Neural cell (in vitro differentiated cells): ENCODE results near the gene LRRC37A3. TPM values are rescaled to one million over a fixed set of nuclear protein-coding genes. Genes with fewer than 3 reads are reported as not detected.

Experiments
- H2AFZ ChIP-seq: fragments of 200-600, 300-800 bp; sonication (generic), shearing (Covaris generic); 2 replicates; pipeline ENCODE4 v1.6.0; 2014; ENCODE audit warnings: low read depth, mild to moderate bottlenecking, antibody characterized with exemption, low read length, moderate library complexity
- H3F3A ChIP-seq: fragments of 200-600 bp; shearing (Covaris generic); 2 replicates; pipeline ENCODE4 v1.6.1; 2016; ENCODE audit warnings: mild to moderate bottlenecking, moderate library complexity, mixed read lengths, antibody characterized with exemption, low read length; ENCODE audit not compliant: insufficient read depth, poor library complexity, severe bottlenecking
- H3K27ac ChIP-seq: fragments of 200-600, 300-800 bp; sonication (generic), shearing (Covaris generic); 2 replicates; pipeline ENCODE4 v1.5.1; 2014; ENCODE audit warnings: mild to moderate bottlenecking, low read length, moderate library complexity
- H3K27me3 ChIP-seq: fragments of 300-800, 200-600 bp; sonication (generic), shearing (Covaris generic); 2 replicates; pipeline ENCODE4 v1.6.0; 2014; ENCODE audit warnings: mild to moderate bottlenecking, low read depth, low read length, moderate library complexity; ENCODE audit not compliant: insufficient read depth
- H3K36me3 ChIP-seq: fragments of 300-800, 200-600 bp; sonication (generic), shearing (Covaris generic); 2 replicates; pipeline ENCODE4 v1.5.1; 2014; ENCODE audit warnings: mild to moderate bottlenecking, antibody characterized with exemption, low read length, moderate library complexity; ENCODE audit not compliant: insufficient read depth
- H3K4me2 ChIP-seq: fragments of 300-800, 200-600 bp; sonication (generic), shearing (Covaris generic); 2 replicates; pipeline ENCODE4 v1.6.0; 2014; ENCODE audit warnings: mild to moderate bottlenecking, low read length
- H3K4me3 ChIP-seq: fragments of 300-800, 200-600 bp; sonication (generic), shearing (Covaris generic); 2 replicates; pipeline ENCODE4 v1.5.1; 2014; ENCODE audit warnings: mild to moderate bottlenecking, low read length, moderate library complexity
- H3K79me2 ChIP-seq: fragments of 200-600 bp; shearing (Covaris generic); replicated peaks from 2 replicates; pipeline ENCODE4 v1.6.0; 2014; ENCODE audit warnings: mild to moderate bottlenecking, low read length, moderate library complexity; ENCODE audit not compliant: insufficient read depth
- H3K9ac ChIP-seq: fragments of 300-800, 200-600 bp; sonication (generic), shearing (Covaris generic); 2 replicates; pipeline ENCODE4 v1.6.1; 2016; ENCODE audit warnings: mild to moderate bottlenecking, low read length, mixed read lengths
- H3K9me2 ChIP-seq: fragments of 200-600 bp; shearing (Covaris generic); 2 replicates; pipeline ENCODE4 v1.6.1; 2016; ENCODE audit warnings: mild to moderate bottlenecking, low read length, mixed read lengths; ENCODE audit not compliant: insufficient read depth
- H3K9me3 ChIP-seq: fragments of 200-600, 300-800 bp; sonication (generic), shearing (Covaris generic); 2 replicates; pipeline ENCODE4 v1.6.1; 2016; ENCODE audit warnings: mild to moderate bottlenecking, mixed run types, low read length, moderate library complexity, mixed read lengths
- H4K20me1 ChIP-seq: fragments of 200-600 bp; shearing (Covaris generic); 2 replicates; pipeline ENCODE4 v1.6.1; 2016; ENCODE audit warnings: mild to moderate bottlenecking, mixed run types; ENCODE audit not compliant: insufficient read depth
- EP300 ChIP-seq: fragments of 450-650 bp; conservative IDR thresholded peaks from 2 replicates; pipeline ENCODE4 v1.6.1; 2014; ENCODE audit warnings: antibody characterized with exemption, mild to moderate bottlenecking, moderate library complexity; ENCODE audit not compliant: poor library complexity, severe bottlenecking
- EZH2 ChIP-seq: fragments of 200-600, 300-800 bp; shearing (Covaris generic), sonication (generic); IDR thresholded peaks from 2 replicates; pipeline ENCODE4 v1.6.1; 2014; ENCODE audit warnings: antibody characterized with exemption, low read length, borderline replicate concordance, mild to moderate bottlenecking; ENCODE audit not compliant: insufficient read depth, poor library complexity, severe bottlenecking
- MXI1 ChIP-seq: fragments of 450-650 bp; conservative IDR thresholded peaks from 2 replicates; pipeline ENCODE4 v1.6.1; 2014; ENCODE audit warnings: antibody characterized with exemption, mild to moderate bottlenecking; ENCODE audit not compliant: poor library complexity, severe bottlenecking
- POLR2AphosphoS5 ChIP-seq: IDR thresholded peaks from 2 replicates; pipeline ENCODE4 v1.6.1; 2012
- RAD21 ChIP-seq: fragments of 450-650 bp; conservative IDR thresholded peaks from 2 replicates; pipeline ENCODE4 v1.6.1; 2014; ENCODE audit warnings: antibody characterized with exemption, mild to moderate bottlenecking, moderate library complexity
- SMC3 ChIP-seq: fragments of 450-650 bp; conservative IDR thresholded peaks from 2 replicates; pipeline ENCODE4 v1.6.1; 2014; ENCODE audit warnings: antibody characterized with exemption, mild to moderate bottlenecking, moderate library complexity; ENCODE audit not compliant: poor library complexity
- TAF1 ChIP-seq: IDR thresholded peaks from 2 replicates; pipeline ENCODE4 v1.6.1; 2012; ENCODE audit warnings: low read depth
- polyA plus RNA-seq: library from polyadenylated mRNA; depleted of rRNA; stranded (reverse); fragments of >200 nt; gene quantifications from 2 replicates; pipeline ENCODE4 v1.2.3, GENCODE V29; 2014
- TF ChIP-seq, protein P1 (sequence below): IDR thresholded peaks from 2 replicates; pipeline ENCODE4 v1.6.1; 2012; ENCODE audit warnings: borderline replicate concordance
- TF ChIP-seq, protein P2 (sequence below): fragments of 450-650 bp; IDR thresholded peaks from 2 replicates; pipeline ENCODE4 v1.5.1; 2014; ENCODE audit warnings: antibody characterized with exemption, mild to moderate bottlenecking, moderate library complexity; ENCODE audit not compliant: poor library complexity, severe bottlenecking

The LRRC37A3 gene
- polyA plus RNA-seq, 1 donor from 2014 or later, result 5.3 TPM

DNA sequence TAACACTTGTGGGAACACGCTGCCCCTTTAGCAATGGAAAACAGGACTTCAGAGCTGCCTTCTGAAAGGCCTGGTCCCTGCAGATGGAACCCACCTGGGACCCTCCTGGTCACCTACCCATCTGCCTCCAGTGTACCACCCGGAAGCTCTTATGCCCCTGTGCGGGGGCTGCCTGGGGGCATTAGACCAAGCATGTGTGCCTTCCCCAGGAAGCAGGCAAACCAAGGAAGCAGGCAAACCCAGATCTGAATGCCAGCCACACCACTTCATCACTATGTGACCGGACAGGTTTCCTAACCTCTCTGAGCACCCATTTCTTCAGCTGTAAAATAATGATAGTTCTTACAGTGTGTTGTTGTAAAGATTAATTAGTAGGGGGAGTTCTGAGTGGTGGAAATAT is 20.8 kb upstream of the LRRC37A3 start:
- Histone ChIP-seq H3K79me2 (no peaks in the 10 kb centered on the region), H3K4me3 (no peak overlapping the region), H3K9me3 (no peaks in the 10 kb centered on the region), H3K4me2 (no peak overlapping the region), H2AFZ (no peak overlapping the region), H3K9me2 (no peaks in the 10 kb centered on the region), H3K27me3 (no peaks in the 10 kb centered on the region), H4K20me1 (no peaks in the 10 kb centered on the region), H3K27ac (no peak overlapping the region), H3K36me3 (no peaks in the 10 kb centered on the region), H3F3A (no peaks in the 10 kb centered on the region), H3K9ac (no peak overlapping the region)
- TF ChIP-seq SMC3 (no peak), POLR2AphosphoS5 (no peak), MXI1 (no peak), TAF1 (no peak), RAD21 (no peak), EZH2 (no peak), EP300 (no peak)
- TF ChIP-seq, protein P1, sequence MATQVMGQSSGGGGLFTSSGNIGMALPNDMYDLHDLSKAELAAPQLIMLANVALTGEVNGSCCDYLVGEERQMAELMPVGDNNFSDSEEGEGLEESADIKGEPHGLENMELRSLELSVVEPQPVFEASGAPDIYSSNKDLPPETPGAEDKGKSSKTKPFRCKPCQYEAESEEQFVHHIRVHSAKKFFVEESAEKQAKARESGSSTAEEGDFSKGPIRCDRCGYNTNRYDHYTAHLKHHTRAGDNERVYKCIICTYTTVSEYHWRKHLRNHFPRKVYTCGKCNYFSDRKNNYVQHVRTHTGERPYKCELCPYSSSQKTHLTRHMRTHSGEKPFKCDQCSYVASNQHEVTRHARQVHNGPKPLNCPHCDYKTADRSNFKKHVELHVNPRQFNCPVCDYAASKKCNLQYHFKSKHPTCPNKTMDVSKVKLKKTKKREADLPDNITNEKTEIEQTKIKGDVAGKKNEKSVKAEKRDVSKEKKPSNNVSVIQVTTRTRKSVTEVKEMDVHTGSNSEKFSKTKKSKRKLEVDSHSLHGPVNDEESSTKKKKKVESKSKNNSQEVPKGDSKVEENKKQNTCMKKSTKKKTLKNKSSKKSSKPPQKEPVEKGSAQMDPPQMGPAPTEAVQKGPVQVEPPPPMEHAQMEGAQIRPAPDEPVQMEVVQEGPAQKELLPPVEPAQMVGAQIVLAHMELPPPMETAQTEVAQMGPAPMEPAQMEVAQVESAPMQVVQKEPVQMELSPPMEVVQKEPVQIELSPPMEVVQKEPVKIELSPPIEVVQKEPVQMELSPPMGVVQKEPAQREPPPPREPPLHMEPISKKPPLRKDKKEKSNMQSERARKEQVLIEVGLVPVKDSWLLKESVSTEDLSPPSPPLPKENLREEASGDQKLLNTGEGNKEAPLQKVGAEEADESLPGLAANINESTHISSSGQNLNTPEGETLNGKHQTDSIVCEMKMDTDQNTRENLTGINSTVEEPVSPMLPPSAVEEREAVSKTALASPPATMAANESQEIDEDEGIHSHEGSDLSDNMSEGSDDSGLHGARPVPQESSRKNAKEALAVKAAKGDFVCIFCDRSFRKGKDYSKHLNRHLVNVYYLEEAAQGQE, result no peak
- TF ChIP-seq, protein P2, sequence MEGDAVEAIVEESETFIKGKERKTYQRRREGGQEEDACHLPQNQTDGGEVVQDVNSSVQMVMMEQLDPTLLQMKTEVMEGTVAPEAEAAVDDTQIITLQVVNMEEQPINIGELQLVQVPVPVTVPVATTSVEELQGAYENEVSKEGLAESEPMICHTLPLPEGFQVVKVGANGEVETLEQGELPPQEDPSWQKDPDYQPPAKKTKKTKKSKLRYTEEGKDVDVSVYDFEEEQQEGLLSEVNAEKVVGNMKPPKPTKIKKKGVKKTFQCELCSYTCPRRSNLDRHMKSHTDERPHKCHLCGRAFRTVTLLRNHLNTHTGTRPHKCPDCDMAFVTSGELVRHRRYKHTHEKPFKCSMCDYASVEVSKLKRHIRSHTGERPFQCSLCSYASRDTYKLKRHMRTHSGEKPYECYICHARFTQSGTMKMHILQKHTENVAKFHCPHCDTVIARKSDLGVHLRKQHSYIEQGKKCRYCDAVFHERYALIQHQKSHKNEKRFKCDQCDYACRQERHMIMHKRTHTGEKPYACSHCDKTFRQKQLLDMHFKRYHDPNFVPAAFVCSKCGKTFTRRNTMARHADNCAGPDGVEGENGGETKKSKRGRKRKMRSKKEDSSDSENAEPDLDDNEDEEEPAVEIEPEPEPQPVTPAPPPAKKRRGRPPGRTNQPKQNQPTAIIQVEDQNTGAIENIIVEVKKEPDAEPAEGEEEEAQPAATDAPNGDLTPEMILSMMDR, result no peak

DNA sequence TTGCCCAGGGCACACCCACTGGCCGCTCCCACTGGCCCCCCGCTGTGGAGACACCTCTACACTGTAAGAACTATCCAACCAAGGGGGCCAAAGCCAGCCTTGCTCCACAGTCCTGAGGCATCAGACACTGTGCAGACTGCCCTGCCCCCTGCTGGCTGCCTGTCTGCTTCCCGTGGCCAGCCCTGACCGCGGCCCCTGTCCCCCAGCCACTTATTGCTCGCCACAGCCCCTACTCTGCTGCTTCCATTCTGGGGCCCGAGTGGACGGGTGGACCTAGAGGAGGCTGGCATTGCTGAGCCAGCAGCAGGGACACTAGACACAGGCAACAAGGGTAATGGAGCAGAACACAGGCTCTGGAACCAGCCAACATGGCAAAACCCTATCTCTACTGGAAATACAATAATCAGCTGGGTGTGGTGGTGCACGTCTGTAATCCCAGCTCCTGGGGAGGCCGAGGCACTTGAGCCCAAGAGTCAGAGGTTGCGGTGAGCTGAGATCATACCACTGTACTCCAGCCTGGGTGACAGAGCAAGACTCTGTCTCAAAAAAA is 19.7 kb upstream of the LRRC37A3 start:
- Histone ChIP-seq H4K20me1 (no peaks in the 10 kb centered on the region), H3K27me3 (no peaks in the 10 kb centered on the region), H3K9me3 (no peaks in the 10 kb centered on the region), H3K4me2 (no peak overlapping the region), H3K9me2 (no peaks in the 10 kb centered on the region), H3K9ac (no peak overlapping the region), H3K79me2 (no peaks in the 10 kb centered on the region), H3F3A (no peaks in the 10 kb centered on the region), H3K36me3 (no peaks in the 10 kb centered on the region), H3K4me3 (no peak overlapping the region), H3K27ac (no peak overlapping the region), H2AFZ (no peak overlapping the region)
- TF ChIP-seq TAF1, result no peak
- no peak for TF ChIP-seq RAD21
- no peak for TF ChIP-seq EP300
- TF ChIP-seq POLR2AphosphoS5, result no peak
- no peak for TF ChIP-seq MXI1
- no peak for TF ChIP-seq SMC3
- TF ChIP-seq, protein P1, result no peak
